GM21825 (cell line): ENCODE results near the gene ACER1.
"Not testable (repeated sequence)": the region's sequence is repeated elsewhere in the genome, so short reads cannot be mapped to it uniquely, and the experiment has no call there.

Experiments used
- ATAC-seq: cut with Tn5 transposase; IDR thresholded peaks from one replicate; pipeline ENCODE4 v1.9.1; 2021; ENCODE audit warnings: mild to moderate bottlenecking, moderate library complexity; ENCODE audit not compliant: unreplicated experiment

The ACER1 gene

GRCh38 chr19:6358003-6358402 is 24.6 kb upstream of the ACER1 start:
- ATAC-seq: no peak

DNA sequence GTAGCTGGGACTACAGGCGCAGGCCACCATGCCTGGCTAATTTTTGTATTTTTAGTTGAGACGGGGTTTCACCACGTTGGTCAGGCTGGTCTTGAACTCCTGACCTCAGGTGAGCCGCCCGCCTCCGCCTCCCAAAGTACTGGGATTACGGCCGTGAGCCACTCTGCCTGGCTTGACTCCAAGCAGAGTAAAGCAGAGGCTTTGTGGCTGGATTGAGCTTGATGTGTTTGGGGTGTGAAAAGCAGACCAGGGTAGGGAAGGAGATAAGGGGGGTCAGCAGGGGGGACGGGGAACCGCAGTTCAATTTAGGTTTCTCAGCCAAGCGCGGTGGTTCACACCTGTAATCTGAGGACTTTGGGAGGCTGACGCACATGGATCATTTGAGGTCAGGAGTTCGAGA is 23.8 kb upstream of the ACER1 start:
- no peak for ATAC-seq

- not testable (repeated sequence) for ATAC-seq
Observed at GRCh38 chr19:6355321-6356040, 22.1 kb upstream of the ACER1 start.

- ATAC-seq: no peak
Observed at GRCh38 chr19:6354098-6354674, 20.8 kb upstream of the ACER1 start.

GRCh38 chr19:6352381-6353165 is 19.2 kb upstream of the ACER1 start:
- no peak for ATAC-seq

- ATAC-seq: no peak
Observed at GRCh38 chr19:6350688-6351087, 17.3 kb upstream of the ACER1 start.

GRCh38 chr19:6349271-6349670 is 15.9 kb upstream of the ACER1 start:
- ATAC-seq: not testable (repeated sequence)

- no peak for ATAC-seq
Observed at GRCh38 chr19:6343462-6343861, 10.1 kb upstream of the ACER1 start.

GRCh38 chr19:6340493-6341201 is 7.2 kb upstream of the ACER1 start:
- ATAC-seq: no peak

GRCh38 chr19:6334490-6335285 is 1.3 kb upstream of the ACER1 start:
- ATAC-seq: no peak

- no peak for ATAC-seq
Observed at GRCh38 chr19:6326815-6327214, 6.6 kb downstream of the ACER1 start.

DNA sequence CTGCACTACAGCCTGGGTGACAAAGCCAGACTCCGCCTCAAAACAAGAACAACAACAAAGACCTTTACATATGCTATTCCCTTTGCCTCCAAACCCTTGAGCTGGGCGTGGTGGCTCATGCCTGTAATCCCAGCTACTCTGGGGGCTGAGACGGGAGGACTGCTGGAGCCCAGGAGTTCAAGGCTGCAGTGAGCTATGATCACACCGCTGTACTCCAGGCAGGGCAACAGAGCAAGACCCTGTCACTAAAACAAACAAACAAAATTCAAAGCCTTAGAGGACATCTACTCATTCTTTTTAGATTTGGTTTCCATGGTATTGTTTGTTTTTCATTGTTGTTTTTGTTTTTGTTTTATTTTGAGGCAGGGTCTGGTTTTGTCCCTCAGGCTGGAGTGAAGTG is 7.8 kb downstream of the ACER1 start:
- ATAC-seq: no peak

DNA sequence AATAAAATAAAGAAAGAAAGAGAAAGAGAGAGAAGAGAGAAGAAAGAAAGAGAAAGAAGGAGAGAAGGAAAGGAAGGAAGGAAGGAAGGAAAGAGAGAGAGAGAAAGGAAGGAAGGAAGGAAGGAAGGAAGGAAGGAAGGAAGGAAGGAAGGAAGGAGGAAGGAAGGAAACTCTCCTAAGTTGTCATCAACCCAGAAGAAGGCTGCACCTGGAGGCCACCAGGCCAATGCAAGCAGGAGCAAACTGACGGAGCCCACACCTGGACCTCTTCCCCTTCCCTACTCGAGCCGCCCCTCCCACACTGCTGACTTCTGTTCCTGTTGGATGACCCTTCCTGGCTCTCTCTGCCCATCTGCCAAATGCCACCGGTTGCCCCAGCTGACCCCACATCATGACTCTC is 8.7 kb downstream of the ACER1 start:
- no peak for ATAC-seq

DNA sequence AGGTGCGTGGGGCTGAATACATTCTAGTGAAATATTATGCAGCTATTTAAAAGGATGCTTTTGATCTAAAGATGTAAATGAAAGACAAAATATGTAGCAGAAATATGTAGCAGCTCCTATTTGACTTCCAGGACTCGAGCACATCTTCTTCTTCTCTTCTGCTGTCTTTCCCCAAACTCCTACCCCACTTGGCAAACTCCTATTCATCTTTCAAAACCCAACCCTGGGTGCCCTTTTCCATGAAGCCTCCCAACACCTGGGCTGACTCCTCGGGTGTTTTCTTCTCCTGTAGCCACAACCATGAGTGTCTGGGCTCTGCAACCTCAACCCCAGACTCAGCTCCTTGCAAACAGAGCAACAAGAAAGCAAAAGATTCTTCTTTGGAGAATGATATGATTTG is 11.1 kb downstream of the ACER1 start:
- ATAC-seq: no peak

- ATAC-seq: no peak
Observed at GRCh38 chr19:6319376-6319775, 14.0 kb downstream of the ACER1 start.

GRCh38 chr19:6318772-6319171 is 14.6 kb downstream of the ACER1 start:
- no peak for ATAC-seq

GRCh38 chr19:6315646-6316045 is 17.8 kb downstream of the ACER1 start:
- not testable (repeated sequence) for ATAC-seq

- ATAC-seq: no peak
Observed at GRCh38 chr19:6313398-6313969, 19.9 kb downstream of the ACER1 start.

GRCh38 chr19:6312018-6312417 is 21.4 kb downstream of the ACER1 start:
- ATAC-seq: no peak

GRCh38 chr19:6298413-6298812 is 35.0 kb downstream of the ACER1 start:
- ATAC-seq: no peak
